Bronchial epithelial cell (primary cell): ENCODE data around the gene NAT10. TPM values are rescaled to one million over a fixed set of nuclear protein-coding genes. Genes with fewer than 3 reads are reported as not detected.
"Not testable (repeated sequence)": the region's sequence is repeated elsewhere in the genome, so short reads cannot be mapped to it uniquely, and the experiment has no call there.

Experiments used
- DNase-seq: peaks from one replicate; pipeline ENCODE4 v3.0.0-alpha.2; 2010; ENCODE audit warnings: low read depth
- FAIRE-seq: peaks from 2 replicates; lab custom pipeline; 2011; peaks lifted over from hg19 to GRCh38; lab: Jason Lieb, UNC
- H3K27me3 ChIP-seq: 2 replicates; pipeline ENCODE4 v1.5.1; 2011; ENCODE audit warnings: low read length; ENCODE audit not compliant: control insufficient read depth, insufficient read depth
- H3K36me3 ChIP-seq: 2 replicates; pipeline ENCODE4 v1.5.1; 2011; ENCODE audit warnings: low read length; ENCODE audit not compliant: control insufficient read depth, insufficient read depth
- H3K4me3 ChIP-seq: 2 replicates; pipeline ENCODE4 v1.5.1; 2011; ENCODE audit warnings: mild to moderate bottlenecking, low read depth, low read length, control low read depth
- total RNA-seq: library from RNA; depleted of rRNA; stranded (reverse); fragments of >200 nt; gene quantifications from 2 replicates; pipeline ENCODE4 v1.2.1, GENCODE V29; 2014
- TF ChIP-seq, protein P1 (sequence below): IDR thresholded peaks from 2 replicates; pipeline ENCODE4 v1.5.1; 2011; ENCODE audit warnings: mild to moderate bottlenecking, moderate library complexity, low read length, control low read depth, inconsistent platforms; ENCODE audit not compliant: insufficient read depth, severe bottlenecking

NAT10 gene
- total RNA-seq, 1 donor from 2014 or later = 14.0 TPM

DNA sequence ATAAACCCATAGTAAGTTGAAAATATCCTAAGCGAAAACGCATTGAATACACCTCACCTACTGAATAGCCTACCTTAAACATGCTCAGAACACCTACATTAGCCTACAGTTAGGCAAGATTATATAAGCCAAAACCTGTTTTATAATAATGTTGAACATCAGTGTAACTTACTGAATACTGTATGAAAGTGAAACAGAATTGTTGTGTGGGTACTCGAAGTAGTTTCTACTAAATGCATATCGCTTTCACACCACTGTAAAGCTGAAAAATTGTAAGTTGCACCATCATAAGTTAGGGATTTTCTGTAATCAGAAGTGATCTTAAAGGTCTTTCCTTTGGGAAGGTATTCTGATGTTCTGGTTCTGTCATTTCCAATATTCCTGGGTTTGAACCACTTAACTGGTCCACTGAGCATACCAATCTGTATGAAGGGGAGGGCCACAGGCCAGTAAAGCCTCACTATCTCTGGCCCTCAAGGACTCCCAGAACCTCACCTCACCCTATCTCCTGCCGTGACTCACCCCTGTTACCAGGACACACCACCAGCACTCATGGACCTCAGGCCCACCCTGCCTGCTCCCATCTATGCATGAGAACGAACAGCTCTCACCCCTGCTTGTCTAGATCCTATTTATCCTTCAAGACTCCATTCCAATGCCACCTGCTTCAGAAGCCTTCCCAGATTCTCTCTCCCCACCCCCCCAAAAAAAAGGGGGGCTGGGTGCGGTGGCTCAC, 70.0 kb downstream of the NAT10 start:
- H3K4me3 ChIP-seq = no peak overlapping the region
- H3K27me3 ChIP-seq = no peaks in the 10 kb centered on the region
- no peak for FAIRE-seq
- TF ChIP-seq, protein P1, sequence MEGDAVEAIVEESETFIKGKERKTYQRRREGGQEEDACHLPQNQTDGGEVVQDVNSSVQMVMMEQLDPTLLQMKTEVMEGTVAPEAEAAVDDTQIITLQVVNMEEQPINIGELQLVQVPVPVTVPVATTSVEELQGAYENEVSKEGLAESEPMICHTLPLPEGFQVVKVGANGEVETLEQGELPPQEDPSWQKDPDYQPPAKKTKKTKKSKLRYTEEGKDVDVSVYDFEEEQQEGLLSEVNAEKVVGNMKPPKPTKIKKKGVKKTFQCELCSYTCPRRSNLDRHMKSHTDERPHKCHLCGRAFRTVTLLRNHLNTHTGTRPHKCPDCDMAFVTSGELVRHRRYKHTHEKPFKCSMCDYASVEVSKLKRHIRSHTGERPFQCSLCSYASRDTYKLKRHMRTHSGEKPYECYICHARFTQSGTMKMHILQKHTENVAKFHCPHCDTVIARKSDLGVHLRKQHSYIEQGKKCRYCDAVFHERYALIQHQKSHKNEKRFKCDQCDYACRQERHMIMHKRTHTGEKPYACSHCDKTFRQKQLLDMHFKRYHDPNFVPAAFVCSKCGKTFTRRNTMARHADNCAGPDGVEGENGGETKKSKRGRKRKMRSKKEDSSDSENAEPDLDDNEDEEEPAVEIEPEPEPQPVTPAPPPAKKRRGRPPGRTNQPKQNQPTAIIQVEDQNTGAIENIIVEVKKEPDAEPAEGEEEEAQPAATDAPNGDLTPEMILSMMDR = no peak
- H3K36me3 ChIP-seq = no peaks in the 10 kb centered on the region
- no peak for DNase-seq

DNA sequence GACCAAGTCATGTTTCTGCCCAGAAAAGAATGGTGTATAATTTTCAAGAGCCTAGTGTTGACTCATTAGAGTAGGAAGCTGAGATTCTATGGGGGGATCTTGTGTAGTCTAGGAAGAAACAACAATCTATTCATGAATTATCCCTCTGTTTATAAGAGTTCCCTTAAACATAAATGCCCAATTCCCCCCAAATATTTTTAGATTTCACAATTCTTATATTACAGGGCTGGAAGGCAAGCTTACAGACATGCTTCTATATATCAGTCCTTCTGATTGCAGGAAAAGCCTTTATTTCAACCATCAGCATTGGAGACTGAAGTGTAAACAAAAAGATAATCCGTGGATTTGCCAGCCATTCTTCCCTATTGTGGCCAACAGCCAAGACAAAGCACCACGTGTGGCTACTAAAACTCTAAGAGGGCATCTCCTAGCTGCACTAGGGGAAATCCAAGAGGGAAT, 71.4 kb downstream of the NAT10 start:
- DNase-seq = no peak
- Histone ChIP-seq H3K4me3 (no peak overlapping the region), H3K36me3 (no peaks in the 10 kb centered on the region), H3K27me3 (no peaks in the 10 kb centered on the region)
- no peak for FAIRE-seq
- TF ChIP-seq, protein P1 = no peak

DNA sequence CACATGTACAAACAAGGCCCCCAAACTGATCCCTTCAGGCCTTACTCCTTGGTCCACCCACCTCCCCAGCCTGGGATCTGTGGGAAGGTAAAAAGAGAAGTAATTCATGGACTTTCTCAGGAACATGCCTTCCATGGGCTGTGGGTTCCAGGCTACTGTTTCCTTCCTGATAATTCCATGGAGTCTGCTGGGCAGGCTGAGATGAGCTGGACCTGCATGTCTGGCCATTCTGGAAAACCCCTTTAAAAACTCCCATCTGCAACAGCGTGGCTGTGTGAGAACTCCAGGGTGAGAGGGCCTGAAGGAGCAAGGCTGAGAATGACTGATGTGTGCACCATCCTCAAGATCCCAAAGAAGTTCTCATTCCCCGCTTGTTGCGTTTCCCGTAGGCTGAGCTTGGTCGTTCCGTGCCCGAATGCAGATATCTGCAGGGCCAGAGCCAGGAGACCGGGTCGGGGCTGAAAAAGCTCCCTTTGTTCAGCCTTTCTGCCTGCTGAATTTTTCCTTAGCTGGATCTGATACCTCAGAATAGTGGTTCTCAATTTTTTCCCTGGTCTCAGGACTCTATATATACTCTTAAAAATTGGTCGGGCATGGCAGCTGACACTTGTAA, 72.9 kb downstream of the NAT10 start:
- FAIRE-seq = no peak
- Histone ChIP-seq H3K36me3 (no peaks in the 10 kb centered on the region), H3K4me3 (no peak overlapping the region), H3K27me3 (no peaks in the 10 kb centered on the region)
- TF ChIP-seq, protein P1 = no peak
- no peak for DNase-seq

DNA sequence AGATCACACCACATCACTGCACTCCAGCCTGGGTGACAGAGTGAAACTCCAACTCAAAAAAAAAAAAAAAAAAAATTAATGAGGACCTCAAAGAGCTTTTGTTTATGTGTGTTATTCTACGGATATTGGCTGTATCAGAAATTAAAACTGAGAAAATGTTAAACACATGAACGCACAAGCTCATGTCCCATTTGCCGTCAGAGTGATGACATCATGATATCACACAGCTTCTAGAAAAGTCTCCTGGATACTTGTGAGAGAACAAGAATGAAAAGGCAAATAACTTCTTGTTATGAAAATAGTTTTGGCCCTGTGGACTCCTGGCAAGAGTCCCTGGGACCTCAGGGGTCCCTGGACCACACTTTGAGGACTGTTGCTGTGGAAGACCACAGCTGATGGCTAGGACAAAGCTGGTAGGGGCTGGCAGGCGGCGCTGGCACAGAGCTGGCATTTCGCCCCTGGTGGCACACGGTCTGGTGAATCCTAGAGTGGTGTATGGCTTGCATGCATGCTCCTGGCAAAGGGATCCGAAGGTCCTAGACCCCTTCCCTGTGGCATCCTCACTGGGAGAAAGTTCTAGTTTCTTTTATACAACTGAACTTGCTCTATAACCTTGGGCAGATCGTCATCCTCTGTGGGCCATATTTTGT, 73.7 kb downstream of the NAT10 start:
- no peak for DNase-seq
- no peaks in the 10 kb centered on the region for H3K27me3 ChIP-seq
- no peaks in the 10 kb centered on the region for H3K36me3 ChIP-seq
- H3K4me3 ChIP-seq = no peak overlapping the region
- TF ChIP-seq, protein P1 = no peak
- FAIRE-seq = no peak

DNA sequence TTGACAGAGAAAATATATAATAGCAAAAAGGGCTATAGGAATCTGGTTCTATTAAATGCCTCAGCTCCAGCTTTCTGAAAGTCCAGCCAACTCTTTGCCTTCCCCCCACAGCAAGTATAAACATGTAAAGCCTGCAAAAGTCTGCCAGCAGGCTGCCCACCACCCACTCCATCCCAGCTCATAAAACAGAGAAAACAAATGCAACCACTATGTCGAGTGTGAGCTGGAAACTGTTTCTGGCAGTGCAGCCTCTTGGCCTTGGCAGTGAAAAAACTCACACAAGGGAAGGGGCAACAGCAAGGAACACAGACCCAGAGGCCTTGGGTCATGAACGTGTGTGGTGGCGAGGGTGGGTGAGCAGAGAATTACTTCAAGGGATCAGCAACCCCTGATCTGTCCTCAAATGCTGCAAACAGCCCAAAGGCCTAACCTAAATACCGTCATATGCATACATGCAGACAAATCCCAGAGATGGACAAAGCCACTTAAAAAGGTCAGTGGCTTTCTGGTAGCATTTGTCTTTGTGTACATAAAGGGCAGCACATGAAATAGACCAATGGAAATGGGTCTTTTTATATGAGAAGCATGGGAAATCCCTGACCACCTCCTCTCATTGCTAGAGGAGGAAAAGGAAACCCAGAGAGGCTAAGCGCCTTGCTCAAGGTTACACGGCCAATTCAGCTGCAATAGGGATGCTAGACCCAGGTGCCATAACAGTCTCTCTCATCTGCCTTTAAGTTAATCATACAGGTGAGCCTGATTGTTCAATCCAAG, 74.8 kb downstream of the NAT10 start:
- DNase-seq = peak; percentile 33
- TF ChIP-seq, protein P1 = no peak
- FAIRE-seq = no peak
- Histone ChIP-seq H3K27me3 (no peaks in the 10 kb centered on the region), H3K4me3 (no peak overlapping the region), H3K36me3 (no peaks in the 10 kb centered on the region)

DNA sequence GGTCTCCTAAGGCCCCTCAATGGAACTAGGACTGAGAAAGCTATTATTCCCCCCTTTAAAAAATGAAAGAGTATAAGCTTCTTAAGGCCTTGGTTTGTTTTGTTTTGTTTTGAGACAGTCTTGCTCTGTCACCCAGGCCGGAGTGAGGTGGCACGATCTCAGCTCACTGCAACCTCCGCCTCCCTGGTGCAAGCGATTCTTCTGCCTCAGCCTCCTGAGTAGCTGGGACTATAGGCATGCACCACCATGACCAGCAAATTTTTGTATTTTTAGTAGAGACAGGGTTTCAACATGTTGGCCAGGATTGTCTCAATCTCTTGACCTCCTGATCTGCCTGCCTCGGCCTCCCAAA, 75.4 kb downstream of the NAT10 start:
- DNase-seq, FAIRE-seq, H3K27me3 ChIP-seq, H3K4me3 ChIP-seq, H3K36me3 ChIP-seq: not testable (repeated sequence)
